NOMO-1 treated with DMSO at 0.1 percent for 48 hours (cell line): Measurements from ENCODE around the gene CADM1.

Source experiments
- DNase-seq: peaks from one replicate; lab custom pipeline; 2025; ENCODE audit not compliant: unreplicated experiment; lab: John Stamatoyannopoulos, UW

Gene CADM1

GRCh38 chr11:115190196-115190595 lies 314.0 kb downstream of the CADM1 start:
- no peak for DNase-seq

DNA sequence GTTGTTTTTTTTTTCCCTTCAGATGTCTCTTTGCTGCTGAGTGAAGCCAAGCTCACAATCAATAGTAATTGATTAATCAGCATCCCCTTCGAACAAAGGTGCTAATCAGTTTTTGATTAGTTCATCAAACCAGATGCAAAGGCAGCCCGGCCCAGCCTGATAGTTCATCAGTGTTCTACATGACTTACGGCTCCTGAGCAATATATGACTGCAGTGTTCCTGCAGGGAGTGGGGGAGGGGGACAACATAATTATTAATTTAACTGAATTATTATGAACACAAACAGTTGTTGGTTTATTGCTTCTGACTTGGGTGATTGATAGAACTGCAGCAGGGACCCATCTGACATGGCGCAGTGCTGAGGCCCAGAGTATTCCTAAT lies 315.3 kb downstream of the CADM1 start:
- DNase-seq: no peak

GRCh38 chr11:115188188-115188897 lies 315.9 kb downstream of the CADM1 start:
- DNase-seq: no peak

- DNase-seq: no peak
Measured at GRCh38 chr11:115185931-115186330, 318.3 kb downstream of the CADM1 start.

DNA sequence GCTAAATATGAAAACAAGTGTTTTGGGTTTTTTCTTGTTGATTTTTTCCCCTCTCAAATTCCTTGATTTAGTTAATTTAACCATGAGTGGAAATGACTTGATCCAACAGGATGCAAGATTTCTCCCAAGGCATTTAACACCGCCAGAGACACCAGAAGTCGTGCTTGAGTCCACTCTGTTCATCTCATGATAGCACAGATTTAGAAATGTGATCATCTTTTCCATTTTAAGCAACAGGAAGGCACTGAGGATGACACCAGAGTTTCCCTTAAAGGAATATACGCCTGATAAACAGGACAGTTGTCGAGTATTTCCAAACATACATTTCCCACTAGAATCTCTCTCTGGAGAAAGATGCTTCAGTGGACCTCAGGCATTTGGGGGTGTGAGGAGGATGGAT lies 318.7 kb downstream of the CADM1 start:
- no peak for DNase-seq

DNA sequence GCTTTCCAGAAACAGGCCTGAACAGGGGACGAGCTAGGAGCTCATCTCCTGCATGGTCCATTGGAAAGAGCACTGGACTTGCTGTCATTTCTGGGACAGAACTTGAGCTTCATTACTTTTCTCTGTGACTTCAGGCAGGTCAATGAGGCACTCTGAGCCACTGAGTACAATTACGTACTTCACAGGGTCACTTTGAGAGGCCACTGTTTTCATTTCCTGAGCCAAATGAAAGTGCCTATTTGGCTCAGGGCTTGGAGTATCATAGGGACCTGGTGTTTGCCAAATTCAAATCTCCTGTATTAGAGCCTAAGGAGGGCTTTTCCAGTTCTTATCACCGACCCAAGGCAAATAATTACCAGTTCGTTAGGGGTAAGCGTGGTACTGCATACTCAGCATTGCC lies 319.3 kb downstream of the CADM1 start:
- DNase-seq: no peak

DNA sequence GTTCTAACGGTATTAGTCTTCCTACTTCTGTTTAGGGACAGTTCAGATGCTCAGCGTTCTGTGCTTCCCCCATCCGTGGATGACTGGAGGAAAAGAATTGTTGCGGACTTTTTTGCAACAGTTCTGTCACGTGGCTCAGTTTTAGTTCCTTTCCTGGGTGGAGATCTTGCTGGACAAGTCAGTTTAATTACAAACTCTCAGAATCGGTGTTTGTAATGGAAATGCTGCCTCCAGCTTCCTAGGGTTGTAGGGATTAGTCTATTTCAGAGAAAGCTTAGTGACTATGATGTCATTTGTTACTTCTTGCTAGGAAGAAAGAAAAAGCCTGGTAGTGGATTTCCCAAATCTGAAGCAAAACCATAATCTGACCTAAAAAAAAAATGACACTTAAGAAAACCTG lies 320.4 kb downstream of the CADM1 start:
- no peak for DNase-seq

DNA sequence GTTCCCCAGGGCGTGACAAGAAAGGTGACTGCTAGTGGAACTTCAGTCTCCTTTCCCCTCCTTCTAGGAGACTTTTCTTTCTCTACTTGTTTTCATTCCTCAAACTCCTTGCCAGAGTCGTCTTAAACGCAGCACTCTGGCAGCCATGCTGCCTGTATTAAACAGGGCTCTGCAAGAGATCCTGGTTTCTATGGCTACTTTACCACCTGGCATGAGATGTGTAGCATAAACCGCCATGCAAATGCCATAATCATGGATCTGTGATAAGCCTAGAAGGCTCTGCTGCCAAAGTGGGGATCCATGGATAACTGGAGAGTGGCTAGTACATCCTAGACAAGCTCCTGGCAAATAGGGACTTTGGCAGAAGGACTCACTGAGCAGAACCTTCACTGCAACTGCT lies 321.1 kb downstream of the CADM1 start:
- no peak for DNase-seq

- DNase-seq: no peak
Measured at GRCh38 chr11:115182282-115182955, 321.8 kb downstream of the CADM1 start.

DNA sequence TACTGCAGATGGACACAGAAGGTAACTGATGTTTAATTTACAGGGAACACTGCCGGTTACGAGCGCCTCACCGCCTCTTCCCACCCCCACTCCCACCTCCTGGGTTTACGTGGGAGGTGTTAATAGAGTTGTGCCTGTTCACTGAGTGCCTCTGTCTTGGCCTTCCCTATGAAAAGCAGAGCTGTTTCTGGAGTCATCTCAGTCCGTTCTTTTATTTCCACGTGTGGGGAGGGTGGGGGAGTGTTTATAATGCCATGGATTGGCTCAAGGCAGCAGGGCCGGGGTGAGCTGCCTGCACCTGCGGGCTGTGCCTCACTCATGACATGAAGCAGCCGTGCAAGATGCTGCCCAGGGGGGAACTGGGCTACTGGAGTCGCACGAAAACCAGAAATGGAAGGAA lies 322.7 kb downstream of the CADM1 start:
- DNase-seq: no peak

- no peak for DNase-seq
Measured at GRCh38 chr11:115180272-115180671, 323.9 kb downstream of the CADM1 start.

- no peak for DNase-seq
Measured at GRCh38 chr11:115179636-115180035, 324.6 kb downstream of the CADM1 start.

GRCh38 chr11:115178705-115179104 lies 325.5 kb downstream of the CADM1 start:
- no peak for DNase-seq

GRCh38 chr11:115173136-115173535 lies 331.1 kb downstream of the CADM1 start:
- no peak for DNase-seq

- DNase-seq: peak; percentile 3
Measured at GRCh38 chr11:115170133-115170815, 333.9 kb downstream of the CADM1 start.

DNA sequence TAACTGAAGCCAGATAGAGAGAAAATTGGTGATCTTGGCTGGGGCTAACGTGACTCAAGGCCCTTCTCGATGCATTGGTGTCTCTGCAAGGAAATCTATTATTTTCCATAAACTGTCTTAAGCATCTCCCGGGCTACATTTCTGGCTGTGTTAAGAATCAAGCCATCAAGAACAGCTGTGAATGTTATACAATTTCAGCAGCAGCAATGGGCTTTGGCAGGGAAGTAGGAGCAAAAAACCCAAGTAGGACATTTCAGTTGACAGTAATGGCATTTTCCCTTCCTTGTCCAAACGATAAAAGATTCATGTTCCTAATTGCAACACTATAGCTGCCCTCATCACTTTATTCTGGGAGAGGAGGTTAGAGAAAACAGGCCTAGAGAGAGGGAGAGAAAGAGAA lies 335.0 kb downstream of the CADM1 start:
- DNase-seq: no peak

DNA sequence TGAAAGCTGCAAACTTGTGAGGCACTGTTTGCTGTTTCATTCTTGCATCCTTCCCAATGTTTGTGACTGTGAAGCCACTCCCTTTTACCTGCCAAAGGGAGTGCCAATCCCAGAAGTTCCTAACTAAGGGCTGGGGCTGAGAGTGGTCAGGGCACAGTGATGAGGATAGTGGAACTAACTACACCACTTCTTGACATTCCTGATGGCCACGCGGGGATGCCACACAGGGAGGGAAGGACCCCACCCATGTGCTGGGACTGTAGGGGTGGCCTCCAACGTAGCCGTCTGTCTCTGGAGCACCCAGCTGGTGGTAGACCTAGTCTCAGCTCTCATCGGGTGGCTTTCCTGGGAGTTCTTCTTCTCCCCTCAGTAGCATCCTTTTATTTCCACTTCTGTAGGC lies 335.5 kb downstream of the CADM1 start:
- DNase-seq: no peak

- DNase-seq: peak; percentile 2
Measured at GRCh38 chr11:115168229-115168671, 336.0 kb downstream of the CADM1 start.

GRCh38 chr11:115167456-115167855 lies 336.8 kb downstream of the CADM1 start:
- no peak for DNase-seq

- no peak for DNase-seq
Measured at GRCh38 chr11:115166820-115167219, 337.4 kb downstream of the CADM1 start.

GRCh38 chr11:115164774-115165173 lies 339.4 kb downstream of the CADM1 start:
- no peak for DNase-seq

DNA sequence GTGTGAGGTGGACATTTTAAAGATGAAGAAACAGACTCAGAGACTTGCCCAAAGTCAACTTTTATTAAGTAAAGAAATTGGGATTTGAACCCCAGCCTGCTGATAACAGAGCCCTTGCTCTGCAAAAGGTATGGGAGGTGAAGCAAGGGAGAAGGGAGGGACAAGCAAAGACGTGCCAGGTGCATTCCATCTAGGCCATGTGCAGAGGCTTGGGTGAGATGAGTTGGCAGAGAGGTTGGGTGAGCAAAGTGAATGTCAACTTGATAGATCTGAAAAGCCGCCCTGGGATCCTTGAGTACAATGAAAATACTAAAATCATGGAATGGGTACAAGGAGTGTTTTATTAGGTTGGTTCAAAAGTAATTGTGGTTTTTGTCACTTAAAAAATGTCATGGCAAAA lies 341.3 kb downstream of the CADM1 start:
- DNase-seq: no peak
